ENCODE results near the gene SLC9C2. TPM values are rescaled to one million over a fixed set of nuclear protein-coding genes. Genes with fewer than 3 reads are reported as not detected.

The SLC9C2 gene
- total RNA-seq, 1 donor from 2014 or later, result 0.51 TPM

DNA sequence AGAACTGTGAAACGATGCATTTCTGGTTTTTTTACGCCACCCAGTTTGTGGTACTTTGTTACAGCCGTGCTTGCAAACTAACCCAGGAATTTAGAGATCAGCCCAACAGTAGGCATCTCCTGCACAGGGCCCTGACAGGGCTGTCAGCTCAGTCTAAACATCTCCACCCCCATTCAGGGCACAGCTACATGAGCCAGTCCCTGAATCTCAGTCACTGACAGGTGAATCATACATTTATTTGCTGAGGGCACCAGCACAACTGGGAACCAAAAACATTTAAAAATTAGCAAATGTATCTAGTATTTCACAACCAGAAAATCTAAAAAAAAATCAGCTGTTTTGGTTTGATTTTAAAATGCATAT lies 95.0 kb downstream of the SLC9C2 start:
- Mint-ChIP-seq H3K9me3 (ENCODE audit: unreplicated experiment) (no peaks in the 10 kb centered on the region), H3K27ac (ENCODE audit: unreplicated experiment) (no peak overlapping the region), H3K36me3 (ENCODE audit: low read depth, unreplicated experiment) (no peaks in the 10 kb centered on the region), H3K4me1 (ENCODE audit: unreplicated experiment) (peaks cover 6% of the 10 kb centered on the region), H3K4me3 (ENCODE audit: unreplicated experiment) (no peak overlapping the region), H3K27me3 (ENCODE audit: unreplicated experiment) (peaks cover 5% of the 10 kb centered on the region)
- no peak for DNase-seq (ENCODE audit: low spot score)
- TF ChIP-seq, protein P1, sequence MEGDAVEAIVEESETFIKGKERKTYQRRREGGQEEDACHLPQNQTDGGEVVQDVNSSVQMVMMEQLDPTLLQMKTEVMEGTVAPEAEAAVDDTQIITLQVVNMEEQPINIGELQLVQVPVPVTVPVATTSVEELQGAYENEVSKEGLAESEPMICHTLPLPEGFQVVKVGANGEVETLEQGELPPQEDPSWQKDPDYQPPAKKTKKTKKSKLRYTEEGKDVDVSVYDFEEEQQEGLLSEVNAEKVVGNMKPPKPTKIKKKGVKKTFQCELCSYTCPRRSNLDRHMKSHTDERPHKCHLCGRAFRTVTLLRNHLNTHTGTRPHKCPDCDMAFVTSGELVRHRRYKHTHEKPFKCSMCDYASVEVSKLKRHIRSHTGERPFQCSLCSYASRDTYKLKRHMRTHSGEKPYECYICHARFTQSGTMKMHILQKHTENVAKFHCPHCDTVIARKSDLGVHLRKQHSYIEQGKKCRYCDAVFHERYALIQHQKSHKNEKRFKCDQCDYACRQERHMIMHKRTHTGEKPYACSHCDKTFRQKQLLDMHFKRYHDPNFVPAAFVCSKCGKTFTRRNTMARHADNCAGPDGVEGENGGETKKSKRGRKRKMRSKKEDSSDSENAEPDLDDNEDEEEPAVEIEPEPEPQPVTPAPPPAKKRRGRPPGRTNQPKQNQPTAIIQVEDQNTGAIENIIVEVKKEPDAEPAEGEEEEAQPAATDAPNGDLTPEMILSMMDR (IDR thresholded peaks at IDR 0.05; ENCODE audit: unreplicated experiment), result no peak

- TF ChIP-seq, protein P1 (IDR thresholded peaks at IDR 0.05; ENCODE audit: unreplicated experiment), result no peak
- no peak for DNase-seq (ENCODE audit: low spot score)
- H3K9me3 Mint-ChIP-seq (ENCODE audit: unreplicated experiment), result no peaks in the 10 kb centered on the region
- no peak overlapping the region for H3K4me3 Mint-ChIP-seq (ENCODE audit: unreplicated experiment)
- no peaks in the 10 kb centered on the region for H3K36me3 Mint-ChIP-seq (ENCODE audit: low read depth, unreplicated experiment)
- H3K27ac Mint-ChIP-seq (ENCODE audit: unreplicated experiment), result no peak overlapping the region
- H3K4me1 Mint-ChIP-seq (ENCODE audit: unreplicated experiment), result peaks cover 2% of the 10 kb centered on the region
- H3K27me3 Mint-ChIP-seq (ENCODE audit: unreplicated experiment), result peaks cover 5% of the 10 kb centered on the region
Measured at GRCh38 chr1:173507205-173507846, 95.5 kb downstream of the SLC9C2 start.

- DNase-seq (ENCODE audit: low spot score), result no peak
- Mint-ChIP-seq H3K36me3 (ENCODE audit: low read depth, unreplicated experiment) (no peaks in the 10 kb centered on the region), H3K9me3 (ENCODE audit: unreplicated experiment) (no peaks in the 10 kb centered on the region), H3K4me3 (ENCODE audit: unreplicated experiment) (no peak overlapping the region), H3K27ac (ENCODE audit: unreplicated experiment) (no peak overlapping the region), H3K4me1 (ENCODE audit: unreplicated experiment) (no peaks in the 10 kb centered on the region), H3K27me3 (ENCODE audit: unreplicated experiment) (peaks cover 3% of the 10 kb centered on the region)
- TF ChIP-seq, protein P1 (IDR thresholded peaks at IDR 0.05; ENCODE audit: unreplicated experiment), result no peak
Measured at GRCh38 chr1:173506437-173506836, 96.4 kb downstream of the SLC9C2 start.

- H3K27ac Mint-ChIP-seq (ENCODE audit: unreplicated experiment), result no peak overlapping the region
- no peak overlapping the region for H3K4me3 Mint-ChIP-seq (ENCODE audit: unreplicated experiment)
- no peaks in the 10 kb centered on the region for H3K9me3 Mint-ChIP-seq (ENCODE audit: unreplicated experiment)
- TF ChIP-seq, protein P1 (IDR thresholded peaks at IDR 0.05; ENCODE audit: unreplicated experiment), result no peak
- H3K36me3 Mint-ChIP-seq (ENCODE audit: low read depth, unreplicated experiment), result no peaks in the 10 kb centered on the region
- no peak for DNase-seq (ENCODE audit: low spot score)
- no peaks in the 10 kb centered on the region for H3K4me1 Mint-ChIP-seq (ENCODE audit: unreplicated experiment)
- H3K27me3 Mint-ChIP-seq (ENCODE audit: unreplicated experiment), result peaks cover 3% of the 10 kb centered on the region
Measured at GRCh38 chr1:173505391-173505790, 97.5 kb downstream of the SLC9C2 start.

DNA sequence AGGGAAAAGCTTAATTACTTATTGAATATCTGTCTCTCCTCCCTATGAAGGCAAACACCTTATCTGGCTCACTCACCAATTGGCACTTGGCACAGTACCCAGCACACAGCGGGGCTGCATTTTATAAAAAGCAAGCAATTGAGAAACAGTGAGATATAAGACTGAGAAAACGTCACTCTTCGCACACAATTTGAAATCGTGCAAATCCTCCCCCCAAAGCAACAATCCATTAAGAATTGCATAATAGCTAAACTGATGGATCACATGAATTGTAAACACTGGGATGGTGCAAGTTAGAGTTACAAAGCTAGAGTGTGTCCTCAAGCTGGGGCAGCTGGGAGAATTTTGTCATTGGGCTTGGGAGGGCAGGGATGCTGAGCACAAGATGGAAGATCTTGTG lies 98.6 kb downstream of the SLC9C2 start:
- TF ChIP-seq, protein P1 (IDR thresholded peaks at IDR 0.05; ENCODE audit: unreplicated experiment), result no peak
- H3K4me1 Mint-ChIP-seq (ENCODE audit: unreplicated experiment), result no peaks in the 10 kb centered on the region
- H3K27me3 Mint-ChIP-seq (ENCODE audit: unreplicated experiment), result peaks cover 3% of the 10 kb centered on the region
- H3K27ac Mint-ChIP-seq (ENCODE audit: unreplicated experiment), result no peak overlapping the region
- H3K4me3 Mint-ChIP-seq (ENCODE audit: unreplicated experiment), result no peak overlapping the region
- H3K9me3 Mint-ChIP-seq (ENCODE audit: unreplicated experiment), result no peaks in the 10 kb centered on the region
- no peaks in the 10 kb centered on the region for H3K36me3 Mint-ChIP-seq (ENCODE audit: low read depth, unreplicated experiment)
- DNase-seq (ENCODE audit: low spot score), result no peak
